ENCODE results near the gene MYO18B.

The MYO18B gene

DNA sequence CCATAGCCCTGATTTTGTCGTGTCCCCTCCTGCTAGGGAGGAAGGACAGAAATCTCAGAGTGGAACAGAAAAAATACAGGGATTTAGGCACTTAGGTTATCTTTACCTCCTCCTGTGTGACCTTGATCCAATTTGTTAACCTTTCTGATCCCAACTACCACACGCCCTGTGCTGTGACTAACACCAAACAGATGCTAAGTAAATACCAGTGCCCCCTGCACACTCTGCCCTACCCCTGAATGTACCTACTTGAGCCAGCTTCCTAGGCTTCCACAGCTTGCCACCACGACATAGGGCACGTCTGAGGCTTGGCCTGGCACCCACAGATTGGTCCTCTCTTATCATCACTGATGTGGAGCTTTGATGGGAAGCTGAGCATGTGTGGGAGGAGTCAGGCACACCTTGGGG lies 9.2 kb downstream of the MYO18B start:
- no peak for DNase-seq

DNA sequence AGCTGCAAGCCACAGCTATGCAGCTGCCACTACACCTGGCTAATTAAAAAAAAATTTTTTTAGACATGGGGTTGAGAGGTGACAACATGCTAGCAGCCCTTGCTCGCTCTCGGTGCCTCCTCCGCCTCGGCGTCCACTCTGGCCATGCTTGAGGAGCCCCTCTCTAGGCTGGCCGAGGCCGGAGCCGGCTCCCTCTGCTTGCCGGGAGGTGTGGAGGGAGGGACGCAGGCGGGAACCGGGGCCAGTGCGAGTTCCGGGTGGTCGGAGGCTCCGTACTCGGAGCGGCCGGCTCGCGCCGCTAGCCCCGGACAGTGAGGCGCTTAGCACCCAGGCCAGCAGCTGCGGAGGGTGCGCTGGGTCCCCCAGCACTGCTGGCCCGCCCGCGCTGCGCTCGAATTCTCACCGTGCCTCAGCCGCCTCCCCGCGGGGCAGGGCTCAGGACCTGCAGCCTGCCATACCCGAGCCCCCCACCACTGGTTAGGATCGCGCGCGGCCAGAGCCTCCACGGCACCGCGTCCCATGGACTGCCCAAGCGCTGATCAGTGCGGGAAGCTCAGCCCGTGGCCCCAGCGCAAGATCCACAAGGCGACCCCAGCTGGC lies 10.7 kb downstream of the MYO18B start:
- DNase-seq: no peak

DNA sequence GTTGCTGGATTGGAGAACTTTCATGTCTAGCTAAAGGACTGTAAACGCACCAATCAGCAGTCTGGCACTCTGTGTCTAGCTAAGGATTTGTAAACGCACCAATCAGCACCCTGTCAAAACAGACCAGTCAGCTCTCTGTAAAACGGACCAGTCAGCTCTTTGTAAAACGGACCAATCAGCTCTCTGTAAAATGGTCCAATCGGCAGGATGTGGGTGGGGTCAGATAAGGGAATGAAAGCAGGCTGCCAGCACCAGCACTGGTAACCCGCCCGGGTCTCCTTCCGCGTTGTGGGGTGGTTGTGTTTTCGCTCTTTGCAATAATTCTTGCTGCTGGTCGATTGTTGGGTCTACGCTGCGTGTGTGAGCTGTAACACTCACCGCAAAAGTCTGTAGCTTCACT lies 11.3 kb downstream of the MYO18B start:
- no peak for DNase-seq

DNA sequence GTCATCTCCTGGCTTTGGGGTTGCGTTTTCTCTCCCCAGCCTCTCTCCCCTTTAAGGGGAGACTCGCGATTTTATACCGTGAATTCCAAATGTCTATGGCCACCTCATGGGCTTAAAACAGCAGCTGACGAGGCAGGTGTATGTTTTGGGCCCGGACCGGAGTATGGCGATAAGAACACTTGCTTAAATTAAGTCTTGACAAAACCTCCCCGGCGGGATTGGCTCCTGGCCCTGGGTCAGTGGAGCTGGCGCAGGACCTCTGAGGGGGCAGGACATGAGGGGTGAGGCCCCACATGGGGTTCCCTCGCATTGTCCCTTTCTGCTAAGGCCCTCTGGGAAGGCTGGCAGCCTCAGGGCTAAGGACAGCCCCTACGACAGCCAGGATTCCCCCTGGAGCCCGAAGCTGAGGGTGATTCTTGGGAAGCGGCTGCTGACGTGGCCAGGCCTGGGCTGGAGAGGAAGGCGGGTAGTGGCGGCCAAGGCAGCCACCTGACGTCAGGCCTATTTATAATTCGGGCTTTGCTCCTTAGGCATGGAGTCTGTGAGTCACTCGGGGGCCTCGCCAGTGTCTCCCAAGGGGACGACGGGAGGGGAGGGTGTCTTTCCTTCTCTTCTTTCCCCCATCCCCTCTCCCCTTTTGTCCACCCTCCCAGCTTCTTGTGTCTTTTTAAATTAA lies 12.7 kb downstream of the MYO18B start:
- DNase-seq: no peak

DNA sequence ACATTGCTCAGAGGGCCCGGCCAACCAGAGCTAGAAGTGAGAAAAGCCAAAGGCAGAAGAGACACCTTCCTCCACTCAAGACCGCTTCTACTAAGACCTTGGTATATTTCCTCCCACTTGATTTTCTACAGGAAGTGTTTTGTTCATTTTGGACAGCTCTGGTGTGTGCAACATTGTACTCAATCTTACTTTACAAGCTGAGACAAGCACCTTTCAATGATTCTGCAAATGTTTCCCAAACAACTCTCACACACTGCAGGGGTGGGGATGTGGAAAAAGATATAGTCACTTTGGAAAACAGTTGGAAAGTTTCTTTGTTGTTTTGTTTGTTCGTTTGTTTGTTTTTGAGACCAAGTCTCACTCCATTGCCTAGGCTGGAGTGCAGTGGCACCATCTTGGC lies 15.7 kb downstream of the MYO18B start:
- DNase-seq: no peak

DNA sequence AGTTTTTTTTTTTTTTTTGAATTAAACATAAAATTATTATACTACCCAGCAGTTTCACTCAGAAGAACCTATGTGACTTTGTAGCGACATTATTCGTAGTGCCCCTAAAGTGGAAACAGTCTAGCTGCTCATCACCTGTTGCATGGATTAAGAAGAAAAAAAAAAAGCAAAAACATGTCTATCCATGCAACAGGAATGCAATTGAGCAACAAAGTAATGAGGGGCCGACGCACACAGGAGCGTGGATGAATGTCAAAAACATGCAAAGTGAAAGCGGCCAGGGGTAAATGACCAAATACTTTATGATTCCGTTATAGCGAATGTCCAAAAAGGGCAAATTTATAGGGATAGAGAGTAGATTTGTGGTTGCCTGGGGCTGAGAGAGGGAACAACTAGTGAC lies 16.3 kb downstream of the MYO18B start:
- DNase-seq: no peak

DNA sequence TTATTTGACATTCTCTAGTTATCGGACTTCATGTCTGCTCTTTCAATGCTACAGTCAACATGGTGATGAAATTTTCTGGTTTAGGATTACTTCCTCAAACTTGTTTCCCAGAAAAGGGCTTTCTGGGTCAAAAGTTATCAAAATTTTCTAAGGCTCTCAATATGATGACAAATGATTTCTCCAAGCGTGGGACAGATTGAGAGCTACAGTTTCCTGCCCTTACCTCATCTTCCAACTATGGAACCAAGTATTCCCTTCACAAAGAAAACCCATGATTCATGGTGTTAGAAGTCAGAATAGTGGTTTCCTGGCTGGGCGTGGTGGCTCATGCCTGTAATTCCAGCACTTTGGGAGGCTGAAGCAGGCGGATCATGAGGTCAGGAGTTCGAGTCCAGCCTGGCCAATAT lies 17.8 kb downstream of the MYO18B start:
- DNase-seq: no peak

DNA sequence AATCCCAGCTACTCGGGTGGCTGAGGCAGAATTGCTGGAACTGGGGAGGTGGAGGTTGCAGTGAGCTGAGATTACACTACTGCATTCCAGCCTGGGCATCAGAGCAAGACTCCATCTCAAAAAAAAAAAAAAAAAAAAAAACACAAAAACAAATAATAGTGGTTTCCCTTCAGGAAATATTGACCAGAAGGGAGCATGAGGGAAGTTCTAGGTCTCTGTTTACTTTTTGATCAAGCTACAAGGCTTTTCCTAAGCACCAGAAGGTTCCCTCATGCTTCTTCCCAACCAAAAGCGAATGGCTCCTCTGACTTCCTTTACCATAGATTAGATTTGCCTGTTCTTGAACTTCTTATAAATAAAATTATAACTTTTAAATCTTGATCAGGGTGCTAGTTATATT lies 18.3 kb downstream of the MYO18B start:
- DNase-seq: no peak

DNA sequence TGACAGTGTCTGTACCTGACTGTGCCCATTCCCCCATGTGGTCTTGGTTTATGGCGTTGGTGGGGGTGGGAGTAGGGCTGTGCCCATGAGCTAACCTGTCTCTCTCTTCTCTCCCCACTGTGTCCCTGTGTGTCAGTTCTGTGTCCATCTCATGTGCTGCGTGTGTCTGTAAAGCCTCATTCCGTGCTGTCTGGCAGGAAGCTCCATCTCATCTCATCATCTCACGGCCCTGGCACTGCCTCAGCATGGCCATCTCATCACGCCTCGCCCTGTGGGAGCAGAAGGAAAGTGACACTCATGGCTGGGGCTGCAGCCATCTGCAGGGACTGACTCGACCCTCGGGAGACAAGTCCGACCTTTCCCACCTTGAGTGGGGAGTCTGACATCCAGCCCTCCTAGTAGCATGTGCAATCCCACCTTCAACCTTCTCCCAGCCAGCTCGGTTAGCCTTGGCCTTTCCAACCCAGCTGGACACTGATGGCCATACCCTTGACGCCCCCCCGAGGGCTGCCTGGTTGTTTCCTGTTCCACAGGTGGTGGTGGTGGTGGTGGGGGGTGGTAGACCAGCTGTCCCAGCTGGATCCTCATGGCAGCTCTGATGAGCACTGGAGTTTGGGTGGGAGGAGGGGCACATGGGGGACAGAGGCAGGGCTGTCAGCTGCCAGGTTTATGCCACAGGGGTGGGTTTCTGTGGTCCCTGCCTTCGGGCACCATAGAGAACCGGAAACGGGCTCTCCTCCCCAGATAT lies 19.0 kb downstream of the MYO18B start:
- DNase-seq: no peak

DNA sequence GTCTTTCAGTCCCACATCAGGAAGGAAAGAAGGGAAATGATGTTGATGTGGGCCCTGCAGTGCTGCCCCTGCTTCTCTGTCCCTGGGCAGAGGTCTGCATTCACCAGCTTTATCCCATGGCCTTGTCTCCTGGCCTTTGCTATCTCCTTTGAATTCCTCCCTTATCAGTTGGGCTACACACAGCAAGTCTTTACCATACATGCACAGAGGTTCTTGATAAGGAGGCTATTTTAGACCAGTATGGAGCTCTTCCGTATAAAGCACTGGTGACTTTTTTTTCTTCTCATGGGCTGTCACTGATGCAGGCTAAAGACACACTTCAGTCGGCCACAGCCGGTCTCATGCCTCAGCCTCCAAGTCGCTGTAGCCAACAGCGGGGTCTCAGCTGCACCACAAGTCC lies 20.2 kb downstream of the MYO18B start:
- no peak for DNase-seq

DNA sequence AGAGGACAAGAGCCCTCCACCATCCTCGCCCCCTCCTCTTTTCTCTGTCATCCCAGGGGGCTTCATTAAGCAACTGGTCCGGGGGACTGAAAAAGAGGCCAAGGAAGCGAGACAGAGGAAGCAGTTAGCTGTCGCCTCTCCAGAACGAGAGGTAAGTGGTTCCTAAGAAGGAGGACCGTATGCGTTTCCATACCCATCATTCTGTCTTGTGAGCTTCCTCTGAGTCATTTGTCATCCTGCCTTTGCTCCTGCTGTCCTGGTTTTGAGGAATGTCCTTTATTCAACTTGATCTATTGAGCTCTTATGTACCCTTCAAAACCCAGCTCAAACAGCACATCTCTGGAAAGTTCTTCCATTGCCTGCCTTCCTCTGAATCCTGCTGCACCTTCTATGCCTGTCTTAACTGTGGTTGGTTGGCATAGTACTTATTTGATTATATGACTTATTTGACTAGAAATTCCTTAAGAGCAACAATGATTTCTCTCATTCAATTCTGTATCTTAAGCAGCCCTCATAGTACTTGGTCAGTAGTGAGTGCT lies 21.3 kb downstream of the MYO18B start:
- DNase-seq: no peak

DNA sequence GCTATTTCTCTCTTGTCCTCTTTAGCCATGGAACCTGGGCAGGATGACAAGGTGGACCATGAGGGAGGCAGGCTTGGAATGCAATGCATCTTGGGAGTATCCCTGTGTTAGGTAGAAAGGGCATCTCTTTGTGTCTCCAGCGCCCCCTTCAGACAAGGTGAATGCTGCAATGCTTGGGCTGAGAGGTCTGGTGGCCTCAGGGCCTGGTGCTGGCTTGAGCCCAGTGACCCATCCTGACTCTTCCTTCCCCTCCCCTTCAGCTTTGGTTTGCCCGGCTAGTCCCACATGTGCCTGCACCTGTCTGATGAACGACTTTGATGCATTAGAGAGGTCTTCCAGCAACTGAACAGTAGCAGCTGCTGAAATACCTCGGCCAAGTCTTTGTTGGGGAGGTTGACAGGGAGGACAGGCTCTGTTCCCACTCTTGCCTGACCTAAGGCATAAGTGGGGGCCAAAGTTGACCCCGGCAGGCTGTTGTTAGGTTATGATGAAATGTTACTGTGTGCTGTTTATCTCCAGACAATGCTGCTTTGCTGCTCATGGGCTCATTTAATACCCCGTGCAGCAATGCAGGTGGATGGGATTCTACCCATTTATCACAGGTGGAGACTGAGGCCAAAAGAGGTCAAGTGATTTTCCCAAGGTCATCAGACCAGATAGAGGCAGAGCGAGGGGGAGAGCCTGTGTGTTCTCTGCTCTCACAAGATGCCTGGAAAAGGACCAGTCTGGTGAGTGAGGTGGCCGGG lies 22.5 kb downstream of the MYO18B start:
- no peak for DNase-seq

DNA sequence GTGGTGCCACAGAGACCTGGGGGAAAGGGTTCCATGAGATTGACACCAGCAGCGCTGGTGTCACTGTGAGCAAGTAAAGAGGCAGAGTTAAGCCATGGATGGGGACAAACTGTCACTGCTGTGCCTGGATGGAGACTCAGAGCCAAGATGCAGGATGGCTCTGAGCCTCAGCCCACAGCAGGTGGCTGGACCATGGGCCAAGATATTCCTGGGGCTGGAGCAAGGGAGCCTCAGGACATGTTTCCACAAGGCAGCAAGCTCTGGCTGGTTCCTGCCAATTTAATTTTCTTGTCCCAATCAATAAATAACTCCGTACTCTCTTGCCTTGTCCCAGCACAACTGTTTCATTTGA lies 23.0 kb downstream of the MYO18B start:
- DNase-seq: no peak

DNA sequence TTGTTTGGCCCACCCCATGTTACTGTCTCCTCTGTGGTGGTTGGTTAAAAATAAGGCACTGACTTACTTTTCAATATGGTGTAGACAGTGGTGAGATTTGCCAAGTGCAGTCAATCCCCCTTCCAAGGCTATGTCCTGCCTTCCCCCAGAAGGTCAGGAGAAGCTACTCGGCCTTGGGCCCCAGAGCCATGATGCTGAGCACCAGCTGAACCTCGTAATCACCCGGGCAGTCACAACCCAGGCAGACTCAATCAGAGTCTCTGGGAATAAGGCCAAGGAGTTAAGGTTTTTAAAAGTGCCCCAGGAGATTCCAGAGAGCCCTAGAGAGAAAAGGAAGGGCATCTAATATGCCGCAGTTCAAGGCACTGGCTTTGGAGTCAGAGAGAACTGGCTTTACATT lies 23.8 kb downstream of the MYO18B start:
- no peak for DNase-seq

DNA sequence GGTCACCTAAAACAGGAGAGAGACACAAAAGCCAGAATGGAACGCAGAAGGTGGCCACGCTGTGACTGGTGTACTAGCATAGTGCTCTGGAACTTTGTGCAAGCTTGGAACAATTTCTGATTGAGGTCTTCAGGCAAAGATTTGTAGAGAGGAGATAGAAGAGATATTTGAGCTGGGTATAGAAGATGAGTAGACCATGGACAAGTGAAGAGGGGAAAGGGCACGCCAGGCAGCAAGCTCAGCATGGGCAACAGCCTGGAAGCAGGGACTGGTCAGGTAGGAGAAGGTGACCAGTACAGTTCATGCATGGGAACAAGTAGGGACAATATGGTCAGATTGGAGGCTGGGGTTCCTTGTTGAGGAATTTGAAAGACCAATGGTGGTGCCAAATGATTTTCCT lies 24.4 kb downstream of the MYO18B start:
- DNase-seq: no peak

DNA sequence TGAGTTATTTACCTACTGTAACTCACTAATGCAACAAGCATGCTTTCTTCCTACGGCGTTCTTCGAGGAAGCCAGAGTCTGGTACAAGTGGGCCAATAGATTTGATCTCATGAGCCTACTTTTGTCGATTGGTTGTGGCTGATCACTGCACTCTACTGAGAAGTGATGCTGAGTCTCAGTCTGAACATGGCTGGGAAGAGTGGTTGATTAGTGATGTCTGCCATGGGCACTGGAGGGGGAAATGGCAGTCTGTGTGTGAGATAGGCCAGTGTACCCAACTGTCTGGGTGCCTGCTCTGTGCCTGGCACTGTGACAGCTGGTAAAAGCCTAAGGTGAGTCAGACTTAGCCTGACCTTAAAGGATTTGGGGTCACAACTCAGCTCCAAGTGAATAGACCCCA lies 28.3 kb downstream of the MYO18B start:
- DNase-seq: no peak

DNA sequence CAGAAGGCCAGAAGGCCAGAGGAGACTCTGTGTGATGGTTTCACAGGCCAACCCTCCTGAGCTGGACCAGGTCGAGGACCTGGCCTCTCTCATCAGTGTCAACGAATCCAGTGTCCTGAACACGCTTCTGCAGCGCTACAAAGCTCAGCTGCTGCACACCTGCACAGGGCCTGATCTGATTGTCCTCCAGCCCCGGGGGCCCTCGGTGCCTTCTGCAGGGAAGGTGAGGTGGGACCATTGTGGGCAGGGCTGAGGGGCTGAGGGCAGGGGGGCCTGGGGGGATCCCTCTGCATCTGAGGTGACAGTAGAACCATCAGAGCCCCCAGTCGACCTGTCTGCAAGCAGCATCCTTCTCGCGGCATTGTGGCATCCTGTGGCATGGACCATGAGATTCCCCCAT lies 30.3 kb downstream of the MYO18B start:
- no peak for DNase-seq

DNA sequence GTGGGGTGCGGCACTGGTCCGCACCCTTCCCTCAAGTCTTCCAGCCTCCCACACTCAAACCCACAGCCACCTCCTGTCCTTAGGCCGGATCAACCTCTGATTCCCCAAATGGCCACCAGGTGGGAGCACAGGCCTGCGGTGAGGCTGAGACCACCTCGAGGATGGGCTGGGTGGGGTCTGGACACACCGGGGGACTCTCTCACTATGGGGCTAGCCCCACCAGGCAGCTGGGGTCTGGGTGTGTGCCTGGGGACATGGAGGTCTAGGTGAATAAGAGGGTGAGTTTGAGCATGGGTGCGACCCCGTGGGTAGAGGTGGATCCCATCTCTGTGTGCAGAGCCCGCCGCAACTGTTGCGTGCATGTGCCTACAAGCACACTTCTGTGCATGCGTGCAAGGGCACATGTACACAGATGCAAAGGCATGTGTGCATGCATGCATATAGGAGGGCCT lies 32.6 kb downstream of the MYO18B start:
- peak in 2 of 3 experiments; percentile 31 to 48 for DNase-seq

DNA sequence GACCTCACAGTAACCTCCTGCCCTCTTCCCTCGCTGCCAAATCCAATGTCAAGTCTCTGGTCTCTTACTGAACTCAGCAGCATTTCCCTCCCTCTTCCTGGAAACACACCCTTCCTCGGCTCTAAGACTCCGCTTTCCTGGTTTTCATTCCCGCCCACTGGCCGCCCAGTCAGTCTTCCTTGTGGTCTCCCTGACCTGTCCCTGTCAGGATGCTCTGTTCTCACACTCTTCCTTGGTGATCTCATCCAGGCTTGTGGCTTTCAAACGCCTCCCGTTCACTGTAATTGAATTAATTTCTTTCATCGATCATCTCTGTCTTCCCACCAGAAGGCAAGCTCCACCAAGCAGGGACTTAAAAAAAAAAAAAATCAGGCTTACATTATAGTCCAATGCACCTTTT lies 33.5 kb downstream of the MYO18B start:
- peak in 2 of 3 experiments; percentile 28 to 32 for DNase-seq

DNA sequence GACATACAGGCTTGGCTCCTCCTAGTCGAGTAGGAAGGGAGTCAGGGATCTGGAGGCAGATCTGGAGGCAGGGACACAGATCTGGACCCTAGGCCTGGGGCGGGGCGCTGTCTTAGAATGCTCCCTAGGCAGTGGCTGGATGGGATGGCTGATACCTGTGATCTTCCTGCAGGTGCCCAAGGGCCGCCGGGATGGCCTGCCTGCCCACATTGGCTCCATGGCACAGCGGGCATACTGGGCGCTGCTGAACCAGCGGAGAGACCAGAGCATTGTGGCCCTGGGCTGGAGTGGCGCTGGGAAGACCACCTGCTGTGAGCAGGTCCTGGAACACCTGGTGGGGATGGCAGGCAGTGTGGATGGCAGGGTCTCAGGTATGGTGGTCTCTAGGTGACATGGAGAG lies 35.4 kb downstream of the MYO18B start:
- no peak for DNase-seq

DNA sequence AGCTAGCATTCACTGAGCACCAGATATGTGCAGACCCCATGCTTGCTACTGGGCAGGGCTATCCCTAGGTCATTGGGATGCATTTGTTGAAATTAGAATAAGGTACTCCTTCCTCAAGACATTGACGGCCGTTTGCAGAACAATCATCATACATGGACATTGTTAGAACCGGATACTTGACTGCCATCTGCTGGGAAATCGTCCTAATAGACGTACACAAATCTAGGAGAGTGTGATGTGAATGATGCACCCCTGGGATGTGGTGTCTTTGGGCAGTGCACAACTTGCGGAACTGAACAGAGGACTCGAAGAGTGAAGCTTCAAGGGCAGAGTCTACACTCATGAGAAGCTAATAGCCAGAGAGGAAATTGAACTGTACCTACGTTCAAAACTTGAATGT lies 35.9 kb downstream of the MYO18B start:
- peak; percentile 9 to 55 (median 23) for DNase-seq

DNA sequence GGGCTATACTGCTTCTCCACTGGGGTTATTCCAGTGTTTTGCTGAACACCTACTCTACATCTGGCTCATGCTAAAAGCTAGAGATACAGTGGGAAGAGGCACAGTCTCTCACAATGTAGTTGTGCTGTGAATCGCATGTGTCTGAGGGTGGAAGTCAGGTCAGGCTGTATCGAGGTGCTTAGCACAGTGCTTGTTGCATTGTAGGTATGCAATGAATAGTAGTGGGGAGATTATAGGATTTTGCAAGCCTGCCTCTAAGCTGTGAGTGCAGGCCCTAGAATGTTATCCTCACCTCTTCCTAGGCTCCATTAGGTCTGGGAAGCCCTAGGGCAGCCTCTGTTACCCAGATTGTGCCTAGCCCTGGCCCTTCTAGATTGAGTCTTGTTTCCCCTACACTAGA lies 37.4 kb downstream of the MYO18B start:
- no peak for DNase-seq

DNA sequence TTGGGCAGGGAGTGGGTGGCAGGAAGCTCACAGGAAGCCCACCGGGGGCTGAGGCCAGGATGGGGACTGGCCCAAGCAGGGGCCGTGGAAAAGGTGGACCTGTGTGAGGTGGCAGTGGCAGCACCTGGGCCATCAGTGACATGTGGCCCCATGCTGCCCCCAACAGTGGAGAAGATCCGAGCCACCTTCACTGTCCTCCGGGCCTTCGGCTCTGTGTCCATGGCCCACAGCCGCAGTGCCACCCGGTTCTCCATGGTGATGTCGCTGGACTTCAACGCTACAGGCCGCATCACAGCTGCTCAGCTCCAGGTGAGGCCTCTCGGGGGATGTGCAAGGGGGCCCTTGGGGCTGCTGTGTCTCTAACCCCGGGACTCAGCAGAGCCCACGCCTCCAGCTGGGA lies 37.9 kb downstream of the MYO18B start:
- no peak for DNase-seq

All from NCI-H1417 (cell line).